Endothelial cell of umbilical vein (primary cell): Measurements from ENCODE around the gene TCP11. TPM values are rescaled to one million over a fixed set of nuclear protein-coding genes. Genes with fewer than 3 reads are reported as not detected.

ENCODE experiments used
- BruUV-seq: library from RNA; stranded (reverse); fragments of 400-500 nt; replicated peaks from 2 replicates; lab custom pipeline; 2021; lab: Mats Ljungman, UMichigan
- CTCF ChIA-PET: fragments of 300-600, 350-600 bp; sonication (Branson Sonifier 250); formaldehyde crosslinking; loops from one replicate; lab custom pipeline; 2021; ENCODE audit warnings: antibody characterized with exemption, inconsistent platforms; lab: Charles Lee
- POLR2A ChIA-PET: fragments of 300-600, 350-600 bp; sonication (Branson Sonifier 250); formaldehyde crosslinking; loops from one replicate; lab custom pipeline; 2021; ENCODE audit warnings: antibody characterized with exemption, inconsistent platforms; lab: Charles Lee
- DNase-seq: peaks from one replicate; pipeline ENCODE4 v3.0.0-alpha.2; 2011; ENCODE audit warnings: low read depth, low spot score
- FAIRE-seq: peaks from 2 replicates; lab custom pipeline; 2011; peaks lifted over from hg19 to GRCh38; lab: Jason Lieb, UNC
- H2AFZ ChIP-seq: 2 replicates; pipeline ENCODE4 v1.6.0; 2012; ENCODE audit warnings: low read depth, low read length, control low read depth, inconsistent platforms
- H3K27ac ChIP-seq: 2 replicates; pipeline ENCODE4 v1.5.1; 2011; ENCODE audit warnings: low read depth, mild to moderate bottlenecking, control low read depth, low read length, moderate library complexity; ENCODE audit not compliant: insufficient read depth
- H3K27me3 ChIP-seq, 2 experiments: 2 replicates each; pipeline versions ENCODE4 v1.6.0 to v1.6.1; 2011; ENCODE audit warnings: low read length in 2 of 2, mixed read lengths in 1 of 2; ENCODE audit not compliant: control insufficient read depth in 2 of 2, insufficient read depth in 2 of 2
- H3K36me3 ChIP-seq, 2 experiments: 2 replicates in 1 of 2; 3 replicates in 1 of 2; pipeline ENCODE4 v1.5.1; 2011; ENCODE audit warnings: low read length in 2 of 2, mild to moderate bottlenecking in 1 of 2, moderate library complexity in 1 of 2; ENCODE audit not compliant: control insufficient read depth in 2 of 2, insufficient read depth in 2 of 2; ENCODE audit errors: extremely low read depth in 1 of 2
- H3K4me1 ChIP-seq: 3 replicates; pipeline ENCODE4 v1.5.1; 2011; ENCODE audit warnings: mild to moderate bottlenecking, low read length; ENCODE audit not compliant: control insufficient read depth, insufficient read depth; ENCODE audit errors: extremely low read depth
- H3K4me2 ChIP-seq: 2 replicates; pipeline ENCODE4 v1.6.1; 2011; ENCODE audit warnings: low read length, control low read depth, mixed read lengths; ENCODE audit not compliant: insufficient read depth
- H3K4me3 ChIP-seq, 3 experiments: fragments of 200-600 bp in 1 of 3; sonication (generic), shearing (Covaris generic) in 1 of 3; replicated peaks in 1 of 3; 2 replicates each; pipeline ENCODE4 v1.5.1; 2011 to 2016; ENCODE audit warnings: control low read depth in 3 of 3, low read length in 3 of 3, mild to moderate bottlenecking in 2 of 3, inconsistent platforms in 1 of 3, low read depth in 1 of 3, moderate library complexity in 1 of 3; ENCODE audit not compliant: insufficient read depth in 1 of 3
- H3K79me2 ChIP-seq: 2 replicates; pipeline ENCODE4 v1.6.0; 2012; ENCODE audit warnings: low read length, inconsistent platforms; ENCODE audit not compliant: control insufficient read depth, insufficient read depth
- H3K9ac ChIP-seq: replicated peaks from 2 replicates; pipeline ENCODE3; 2011; ENCODE audit warnings: low read length, control low read depth; ENCODE audit not compliant: insufficient read depth; ENCODE audit errors: extremely low read depth
- H3K9me1 ChIP-seq: replicated peaks from 3 replicates; pipeline ENCODE4 v1.6.0; 2011; ENCODE audit warnings: mild to moderate bottlenecking, low read length; ENCODE audit not compliant: control insufficient read depth, insufficient read depth; ENCODE audit errors: extremely low read depth
- H3K9me3 ChIP-seq: replicated peaks from 2 replicates; pipeline ENCODE4 v1.5.1; 2012; ENCODE audit warnings: low read length, inconsistent platforms; ENCODE audit not compliant: control insufficient read depth, insufficient read depth
- H4K20me1 ChIP-seq: replicated peaks from 2 replicates; pipeline ENCODE3; 2011; ENCODE audit warnings: mild to moderate bottlenecking, low read length; ENCODE audit not compliant: control insufficient read depth, insufficient read depth; ENCODE audit errors: extremely low read depth
- JUN ChIP-seq: IDR thresholded peaks from 2 replicates; pipeline ENCODE4 v1.6.1; 2011; ENCODE audit warnings: borderline replicate concordance, low read depth; ENCODE audit not compliant: insufficient read length, insufficient read depth
- MYC ChIP-seq: IDR thresholded peaks from one replicate; pipeline ENCODE4 v1.6.1; 2011; ENCODE audit warnings: mild to moderate bottlenecking, low read depth, low read length
- POLR2A ChIP-seq: IDR thresholded peaks from 2 replicates; pipeline ENCODE4 v1.6.1; 2012; ENCODE audit warnings: low read depth, mild to moderate bottlenecking, control low read depth, low read length
- POLR2AphosphoS5 ChIP-seq: IDR thresholded peaks from 2 replicates; pipeline ENCODE4 v1.6.1; 2012; ENCODE audit warnings: low read depth, mild to moderate bottlenecking, control low read depth, low read length, moderate library complexity; ENCODE audit not compliant: insufficient read depth
- dilution Hi-C: fragments of 300-500 bp; cut with MboI; formaldehyde crosslinking; loops from one replicate; pipeline ENCODE4 v1.15.0; 2019; ENCODE audit warnings: low sequenced_read_pairs; ENCODE audit not compliant: extremely low pct_ligation_motif_present
- intact Hi-C: fragments of 100-400 bp; cut with micrococcal nuclease; formaldehyde crosslinking; loops from one replicate; pipeline ENCODE4 v1.10.0; 2022
- polyA plus RNA-seq, 4 experiments: library from polyadenylated mRNA; depleted of rRNA in 3 of 4; stranded (reverse) in 3 of 4; unstranded in 1 of 4; fragments of >200 nt; gene quantifications; 2 replicates each; pipeline versions ENCODE4 v1.2.1 to v1.2.3, GENCODE V29; 2011 to 2012; ENCODE audit warnings: missing spikeins in 1 of 4
- total RNA-seq: library from RNA; stranded (reverse); gene quantifications from 2 replicates; pipeline ENCODE4 v1.2.3, GENCODE V29; 2021
- TF ChIP-seq, protein P1 (sequence below): IDR thresholded peaks from 2 replicates; pipeline ENCODE4 v1.6.1; 2011; ENCODE audit not compliant: insufficient read depth, insufficient read length
- TF ChIP-seq, protein P2 (sequence below), 2 donors: IDR thresholded peaks; 1 replicate in 1 of 2; 2 replicates in 1 of 2; pipeline ENCODE4 v1.5.1; 2011; ENCODE audit warnings: low read length in 2 of 2, mild to moderate bottlenecking in 2 of 2, moderate library complexity in 2 of 2, control low read depth in 1 of 2, inconsistent platforms in 1 of 2, low read depth in 1 of 2; ENCODE audit not compliant: insufficient read depth in 1 of 2; ENCODE audit errors: extremely low read depth in 1 of 2

TCP11 gene
- total and polyA plus RNA-seq, 2 donors (not counting 3 experiments of a cell fraction or from before 2014, with no cell fraction given): 0.18 TPM; not detected in 1

DNA sequence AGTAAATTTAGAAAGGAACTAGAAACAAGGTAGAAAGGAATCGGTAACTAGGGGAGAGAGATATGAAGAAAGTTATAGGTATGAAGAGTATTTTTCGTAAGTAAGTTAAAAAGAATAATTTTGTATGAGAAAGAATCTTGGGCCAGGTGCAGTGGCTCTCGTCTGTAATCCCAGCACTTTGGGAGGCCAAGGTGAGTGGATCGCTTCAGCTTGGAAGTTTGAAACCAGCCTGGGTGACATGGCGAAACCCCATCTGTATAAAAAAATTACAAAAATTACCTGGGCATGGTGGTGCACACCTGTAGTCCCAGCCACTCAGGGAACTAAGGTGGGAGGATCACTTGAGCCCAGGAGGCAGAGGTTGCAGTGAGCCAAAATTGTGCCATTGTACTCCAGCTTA, 42.0 kb downstream of the TCP11 start:
- H3K4me3 ChIP-seq: no peak overlapping the region
- H3K36me3 ChIP-seq: no peaks in the 10 kb centered on the region
- H3K27ac ChIP-seq: no peak overlapping the region
- H3K27me3 ChIP-seq: no peaks in the 10 kb centered on the region
- dilution Hi-C loops (no loop called here), intact Hi-C loops (no loop called here)
- H3K9ac ChIP-seq: no peak overlapping the region
- H4K20me1 ChIP-seq: no peaks in the 10 kb centered on the region
- TF ChIP-seq, protein P1, sequence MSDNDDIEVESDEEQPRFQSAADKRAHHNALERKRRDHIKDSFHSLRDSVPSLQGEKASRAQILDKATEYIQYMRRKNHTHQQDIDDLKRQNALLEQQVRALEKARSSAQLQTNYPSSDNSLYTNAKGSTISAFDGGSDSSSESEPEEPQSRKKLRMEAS: no peak
- TF ChIP-seq, protein P2, sequence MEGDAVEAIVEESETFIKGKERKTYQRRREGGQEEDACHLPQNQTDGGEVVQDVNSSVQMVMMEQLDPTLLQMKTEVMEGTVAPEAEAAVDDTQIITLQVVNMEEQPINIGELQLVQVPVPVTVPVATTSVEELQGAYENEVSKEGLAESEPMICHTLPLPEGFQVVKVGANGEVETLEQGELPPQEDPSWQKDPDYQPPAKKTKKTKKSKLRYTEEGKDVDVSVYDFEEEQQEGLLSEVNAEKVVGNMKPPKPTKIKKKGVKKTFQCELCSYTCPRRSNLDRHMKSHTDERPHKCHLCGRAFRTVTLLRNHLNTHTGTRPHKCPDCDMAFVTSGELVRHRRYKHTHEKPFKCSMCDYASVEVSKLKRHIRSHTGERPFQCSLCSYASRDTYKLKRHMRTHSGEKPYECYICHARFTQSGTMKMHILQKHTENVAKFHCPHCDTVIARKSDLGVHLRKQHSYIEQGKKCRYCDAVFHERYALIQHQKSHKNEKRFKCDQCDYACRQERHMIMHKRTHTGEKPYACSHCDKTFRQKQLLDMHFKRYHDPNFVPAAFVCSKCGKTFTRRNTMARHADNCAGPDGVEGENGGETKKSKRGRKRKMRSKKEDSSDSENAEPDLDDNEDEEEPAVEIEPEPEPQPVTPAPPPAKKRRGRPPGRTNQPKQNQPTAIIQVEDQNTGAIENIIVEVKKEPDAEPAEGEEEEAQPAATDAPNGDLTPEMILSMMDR (IDR thresholded peaks at IDR 0.05; ENCODE audit: extremely low read depth in 1 of 2, insufficient read depth in 1 of 2, low read depth in 1 of 2, low read length in 2 of 2): no peak
- TF ChIP-seq MYC (no peak), JUN (no peak), POLR2A (no peak), POLR2AphosphoS5 (no peak)
- no peaks in the 10 kb centered on the region for H3K9me3 ChIP-seq
- H3K4me2 ChIP-seq: no peak overlapping the region
- ChIA-PET CTCF (interaction anchor here (1.5 to 1.9 kb wide), 2 partner anchors 11 to 112 kb away, joined by 5 read pairs; no protein-coding TSS in a partner anchor), POLR2A (no interaction called here)
- FAIRE-seq (no peak), DNase-seq (no peak)
- no peaks in the 10 kb centered on the region for H3K79me2 ChIP-seq
- H3K9me1 ChIP-seq: no peaks in the 10 kb centered on the region
- BruUV-seq: no TSS peak
- no peak overlapping the region for H2AFZ ChIP-seq
- H3K4me1 ChIP-seq: peaks cover 12% of the 10 kb centered on the region
